ENCODE results near the gene TRIM66. TPM values are rescaled to one million over a fixed set of nuclear protein-coding genes. Genes with fewer than 3 reads are reported as not detected.
A peak's percentile ranks its signal among the peaks of the same experiment; 100 is the strongest.

Gene TRIM66
- total RNA-seq, 2 experiments from 2014 or later = 24.7 to 28.4 TPM

GRCh38 chr11:8574798-8575197 is 107.7 kb downstream of the TRIM66 start:
- CTCF ChIA-PET = interaction anchor here (3.5 kb wide), 1 partner anchor 8 kb away, joined by 14 read pairs; no protein-coding TSS in a partner anchor
- Mint-ChIP-seq H3K36me3 (ENCODE audit: low read depth) (no peaks in the 10 kb centered on the region), H3K4me3 (no peak overlapping the region), H3K9me3 (peaks cover 6% of the 10 kb centered on the region), H3K27me3 (peaks cover 3% of the 10 kb centered on the region), H3K27ac (no peak overlapping the region), H3K4me1 (ENCODE audit: low read depth) (no peaks in the 10 kb centered on the region)
- TF ChIP-seq CTCF (IDR thresholded peaks at IDR 0.05) = no peak
- ATAC-seq = no peak
- POLR2A ChIA-PET = interaction anchor here (0.6 kb wide), 1 partner anchor 11 kb away, joined by 3 read pairs; no protein-coding TSS in a partner anchor
- intact Hi-C loops (cut with micrococcal nuclease) = no loop called here
- no peak for DNase-seq

GRCh38 chr11:8573777-8574176 is 108.7 kb downstream of the TRIM66 start:
- H3K4me1 Mint-ChIP-seq (ENCODE audit: low read depth) = no peaks in the 10 kb centered on the region
- peaks cover 5% of the 10 kb centered on the region for H3K27me3 Mint-ChIP-seq
- POLR2A ChIA-PET = no interaction called here
- CTCF ChIA-PET = no interaction called here
- ATAC-seq (no peak), DNase-seq (no peak)
- peaks cover 5% of the 10 kb centered on the region for H3K9me3 Mint-ChIP-seq
- no peak overlapping the region for H3K4me3 Mint-ChIP-seq
- TF ChIP-seq CTCF (IDR thresholded peaks at IDR 0.05) = no peak
- H3K27ac Mint-ChIP-seq = no peak overlapping the region
- intact Hi-C loops (cut with micrococcal nuclease) = no loop called here
- no peaks in the 10 kb centered on the region for H3K36me3 Mint-ChIP-seq (ENCODE audit: low read depth)

DNA sequence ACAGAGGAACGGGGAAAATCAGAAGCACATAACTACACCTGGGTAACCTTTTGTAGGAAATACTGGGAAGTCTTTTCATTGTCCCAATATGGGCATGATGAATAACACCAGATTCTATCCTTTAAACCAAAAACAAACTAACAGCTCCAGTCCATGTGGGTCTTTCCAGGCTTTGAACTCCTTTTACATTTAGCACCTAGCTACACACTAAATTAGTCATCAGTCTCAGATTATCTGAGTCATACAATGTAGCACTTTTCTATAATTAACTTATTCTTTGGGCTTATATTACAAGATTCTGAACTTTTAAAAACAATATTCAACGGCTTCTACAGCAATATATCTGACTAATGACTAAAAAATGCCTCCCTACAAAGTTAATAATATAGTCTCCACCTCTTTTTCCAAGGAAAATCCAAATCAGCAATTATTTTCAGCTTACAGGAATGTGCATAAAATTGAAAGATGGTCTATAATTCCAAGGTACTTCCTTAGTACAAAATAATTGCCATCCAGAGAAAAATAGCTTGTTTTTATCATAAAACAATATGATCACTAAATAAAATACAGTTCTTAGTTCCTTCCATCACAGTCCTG is 114.8 kb downstream of the TRIM66 start:
- Mint-ChIP-seq H3K36me3 (ENCODE audit: low read depth) (no peaks in the 10 kb centered on the region), H3K27me3 (peaks cover 12% of the 10 kb centered on the region), H3K9me3 (no peaks in the 10 kb centered on the region), H3K4me1 (ENCODE audit: low read depth) (peaks cover 8% of the 10 kb centered on the region), H3K27ac (no peak overlapping the region), H3K4me3 (no peak overlapping the region)
- peak; percentile 77 for ATAC-seq
- ChIA-PET POLR2A (no interaction called here), CTCF (interaction anchor here (0.6 to 3.1 kb wide), 16 partner anchors 9 to 373 kb away, joined by 3 to 21 read pairs (median 4); partner anchors contain the start of gene LMO1)
- intact Hi-C loops (cut with micrococcal nuclease) = loop anchor here (5.0 to 10.0 kb wide), 2 partner anchors 223 to 340 kb away; no protein-coding TSS in a partner anchor
- no peak for TF ChIP-seq CTCF (IDR thresholded peaks at IDR 0.05)
- DNase-seq = no peak

DNA sequence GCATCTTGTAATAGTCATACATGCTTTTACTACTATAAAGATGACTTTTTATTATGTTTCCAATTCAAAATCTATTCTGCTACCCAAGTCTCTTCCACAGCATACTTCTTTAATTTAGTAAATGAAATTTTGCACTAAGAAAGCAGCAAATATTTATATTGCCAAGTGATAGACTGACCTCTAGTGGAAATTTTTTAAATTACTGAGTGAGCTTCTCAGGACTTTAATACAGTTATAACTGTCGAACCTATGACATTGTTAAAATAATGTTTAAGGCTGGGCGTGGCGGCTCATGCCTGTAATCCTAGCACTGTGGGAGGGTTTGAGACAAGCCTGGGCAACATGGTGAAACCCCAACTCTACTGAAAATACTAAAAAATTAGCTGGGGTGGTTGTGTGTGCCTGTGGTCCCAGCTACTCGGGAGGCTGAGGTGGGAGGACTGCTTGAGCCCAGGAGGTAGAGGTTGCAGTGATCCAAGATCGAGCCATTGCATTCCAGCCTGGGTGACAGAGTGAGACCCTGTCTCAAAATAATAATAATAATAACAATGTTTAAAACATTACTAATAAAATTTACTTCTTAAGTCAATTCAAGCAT is 115.8 kb downstream of the TRIM66 start:
- no peak overlapping the region for H3K4me3 Mint-ChIP-seq
- ATAC-seq (peak; percentile 39), DNase-seq (no peak)
- no peaks in the 10 kb centered on the region for H3K36me3 Mint-ChIP-seq (ENCODE audit: low read depth)
- intact Hi-C loops (cut with micrococcal nuclease) = loop anchor here (5.0 to 10.0 kb wide), 2 partner anchors 222 to 339 kb away; no protein-coding TSS in a partner anchor
- ChIA-PET CTCF (interaction anchor here (0.6 to 3.1 kb wide), 22 partner anchors 10 to 372 kb away, joined by 3 to 21 read pairs (median 4); partner anchors contain the start of gene LMO1), POLR2A (no interaction called here)
- no peak overlapping the region for H3K27ac Mint-ChIP-seq
- TF ChIP-seq CTCF (IDR thresholded peaks at IDR 0.05) = peak; percentile 69
- no peaks in the 10 kb centered on the region for H3K9me3 Mint-ChIP-seq
- peaks cover 8% of the 10 kb centered on the region for H3K4me1 Mint-ChIP-seq (ENCODE audit: low read depth)
- H3K27me3 Mint-ChIP-seq = peaks cover 12% of the 10 kb centered on the region

- Mint-ChIP-seq H3K4me3 (no peak overlapping the region), H3K27ac (no peak overlapping the region), H3K36me3 (ENCODE audit: low read depth) (no peaks in the 10 kb centered on the region), H3K4me1 (ENCODE audit: low read depth) (peaks cover 8% of the 10 kb centered on the region), H3K27me3 (peaks cover 14% of the 10 kb centered on the region), H3K9me3 (peaks cover 2% of the 10 kb centered on the region)
- ATAC-seq = no peak
- no peak for TF ChIP-seq CTCF (IDR thresholded peaks at IDR 0.05)
- no peak for DNase-seq
- POLR2A ChIA-PET = no interaction called here
- intact Hi-C loops (cut with micrococcal nuclease) = loop anchor here (10.0 kb wide), 1 partner anchor 220 kb away; no protein-coding TSS in a partner anchor
- CTCF ChIA-PET = no interaction called here
Measured at GRCh38 chr11:8564526-8564925, 117.9 kb downstream of the TRIM66 start.

All from activated CD8-positive, alpha-beta T cell treated with anti-CD3 and anti-CD28 coated beads for 36 hours (primary cell).